ENCODE measurements around the gene DUSP2. TPM values are rescaled to one million over a fixed set of nuclear protein-coding genes. Genes with fewer than 3 reads are reported as not detected.

The DUSP2 gene
- total RNA-seq, 4 donors from 2014 or later = 2.2 to 8.4 (median 2.4) TPM

DNA sequence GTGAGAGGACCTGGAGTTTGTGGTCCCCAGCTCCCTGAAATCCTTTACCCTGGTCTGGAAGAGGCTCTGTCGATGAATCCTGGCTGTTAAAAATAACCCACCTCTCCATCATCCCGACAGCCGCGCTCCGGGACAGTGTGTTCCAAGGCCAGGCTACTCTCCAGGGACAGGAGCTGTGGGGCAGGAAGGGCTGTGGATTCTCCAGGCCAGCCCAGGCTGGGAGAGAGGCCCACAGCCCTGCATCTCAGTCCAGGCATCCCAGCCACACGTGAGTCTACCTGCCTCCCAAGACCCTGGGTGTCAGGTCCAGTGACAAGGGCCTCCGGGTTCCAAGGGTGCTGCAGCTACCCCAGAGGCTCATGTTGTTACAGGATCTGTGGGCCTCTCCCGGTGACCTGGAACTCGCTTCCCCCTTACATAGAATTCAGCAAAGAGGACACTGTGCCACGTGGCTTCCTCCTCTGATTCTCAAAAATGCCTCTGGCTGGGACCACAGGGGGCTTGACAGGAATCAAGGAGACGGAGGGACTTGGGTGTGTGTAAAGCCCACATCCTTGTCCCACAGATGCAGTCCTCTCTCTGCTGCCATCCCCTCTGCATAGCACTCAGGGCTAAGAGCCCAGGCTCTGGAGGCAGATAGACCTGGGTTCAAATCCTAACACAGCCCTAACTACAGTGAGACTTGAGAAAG, 46.2 kb downstream of the DUSP2 start:
- TF ChIP-seq POLR2A (IDR thresholded peaks at IDR 0.05) = no peak
- 56 to 65% methylated on average over 9 to 11 of the region's 11 CpGs for WGBS, 2 donors
- DNase-seq = peak in 1 of 2 donors; percentile 2
- no peaks in the 10 kb centered on the region for H3K9me3 ChIP-seq
- H3K4me3 ChIP-seq (replicated peaks in 1 of 3) = no peak overlapping the region
- H3K27ac ChIP-seq = peak overlapping the region in 1 of 3 donors; percentile 10
- no peaks in the 10 kb centered on the region for H3K36me3 ChIP-seq
- intact Hi-C loops (cut with DNase I) = no loop called here
- H3K27me3 ChIP-seq = no peaks in the 10 kb centered on the region
- H3K4me1 ChIP-seq = peaks cover 0 to 9% of the 10 kb centered on the region in 2 donors

DNA sequence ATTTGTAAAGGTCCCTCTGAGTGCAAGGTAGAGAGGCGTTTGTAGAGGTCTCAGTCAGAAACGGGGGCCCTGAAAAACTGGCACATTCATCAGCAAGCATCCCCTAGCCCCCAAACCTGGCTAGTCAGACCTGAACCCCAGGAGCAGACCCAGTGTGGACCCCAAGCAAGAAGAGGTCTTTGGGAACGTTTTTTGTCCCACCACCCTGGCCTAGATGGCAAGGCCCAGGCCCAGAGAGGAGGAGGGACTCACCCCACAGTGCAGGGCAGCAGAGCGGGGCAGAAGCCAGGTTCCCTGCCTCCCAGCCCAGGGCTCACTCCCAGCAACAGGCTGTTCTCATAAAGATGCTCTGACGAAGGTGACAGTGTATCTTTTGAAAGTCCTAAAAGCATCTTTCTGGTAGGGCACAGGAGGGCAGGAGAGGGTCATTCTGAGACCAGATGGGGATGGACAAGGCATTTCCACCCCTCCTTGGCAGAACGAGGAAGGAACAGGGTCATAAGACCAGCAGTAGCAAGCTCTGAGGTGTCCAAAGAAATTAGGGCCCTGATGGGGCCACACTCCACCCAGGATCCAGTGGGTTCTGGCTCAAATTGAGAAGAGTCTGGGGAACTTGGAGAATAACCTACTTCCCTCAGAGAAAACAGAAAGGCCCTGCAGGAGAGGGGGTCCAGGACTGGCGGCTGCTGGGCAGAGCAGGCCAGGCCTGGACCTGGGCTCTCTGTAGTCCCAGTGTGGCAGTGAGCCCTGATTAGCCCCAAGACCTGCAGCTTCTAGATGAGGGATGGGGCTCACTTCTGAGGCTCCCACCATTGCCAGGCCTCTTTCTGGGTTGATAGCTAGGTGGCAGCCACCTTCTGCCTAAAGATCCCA, 47.1 kb downstream of the DUSP2 start:
- TF ChIP-seq POLR2A (IDR thresholded peaks at IDR 0.05) = no peak
- TF ChIP-seq, protein P1, sequence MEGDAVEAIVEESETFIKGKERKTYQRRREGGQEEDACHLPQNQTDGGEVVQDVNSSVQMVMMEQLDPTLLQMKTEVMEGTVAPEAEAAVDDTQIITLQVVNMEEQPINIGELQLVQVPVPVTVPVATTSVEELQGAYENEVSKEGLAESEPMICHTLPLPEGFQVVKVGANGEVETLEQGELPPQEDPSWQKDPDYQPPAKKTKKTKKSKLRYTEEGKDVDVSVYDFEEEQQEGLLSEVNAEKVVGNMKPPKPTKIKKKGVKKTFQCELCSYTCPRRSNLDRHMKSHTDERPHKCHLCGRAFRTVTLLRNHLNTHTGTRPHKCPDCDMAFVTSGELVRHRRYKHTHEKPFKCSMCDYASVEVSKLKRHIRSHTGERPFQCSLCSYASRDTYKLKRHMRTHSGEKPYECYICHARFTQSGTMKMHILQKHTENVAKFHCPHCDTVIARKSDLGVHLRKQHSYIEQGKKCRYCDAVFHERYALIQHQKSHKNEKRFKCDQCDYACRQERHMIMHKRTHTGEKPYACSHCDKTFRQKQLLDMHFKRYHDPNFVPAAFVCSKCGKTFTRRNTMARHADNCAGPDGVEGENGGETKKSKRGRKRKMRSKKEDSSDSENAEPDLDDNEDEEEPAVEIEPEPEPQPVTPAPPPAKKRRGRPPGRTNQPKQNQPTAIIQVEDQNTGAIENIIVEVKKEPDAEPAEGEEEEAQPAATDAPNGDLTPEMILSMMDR (IDR thresholded peaks at IDR 0.05) = no peak
- Histone ChIP-seq H3K4me1 (peaks cover 0 to 2% of the 10 kb centered on the region in 2 donors), H3K9me3 (no peaks in the 10 kb centered on the region), H3K36me3 (no peaks in the 10 kb centered on the region), H3K4me3 (replicated peaks in 1 of 3) (no peak overlapping the region), H3K27ac (no peak overlapping the region), H3K27me3 (no peaks in the 10 kb centered on the region)
- intact Hi-C loops (cut with DNase I) = no loop called here
- WGBS, 2 donors = 66 to 88% methylated on average over 5 to 7 of the region's 7 CpGs
- peak in 1 of 2 donors; percentile 1 for DNase-seq

DNA sequence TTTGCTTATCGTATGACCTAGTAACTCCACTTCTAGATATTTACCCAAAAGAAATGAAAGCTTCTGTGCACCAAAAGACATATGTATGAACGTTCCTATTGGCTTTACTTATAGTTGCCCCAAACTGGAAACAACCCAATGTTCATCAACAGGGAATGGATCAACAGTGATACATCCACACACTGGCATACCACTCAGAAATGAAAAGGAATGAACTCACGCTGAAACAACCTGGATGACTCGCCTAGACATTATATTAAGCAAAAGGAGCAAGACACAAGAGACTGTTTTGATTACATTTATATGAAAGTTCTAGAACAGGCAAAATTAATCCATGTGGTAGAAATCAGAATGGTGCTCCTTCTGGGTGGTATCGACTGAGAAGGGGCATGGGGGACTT, 47.8 kb downstream of the DUSP2 start:
- Histone ChIP-seq H3K9me3 (no peaks in the 10 kb centered on the region), H3K36me3 (no peaks in the 10 kb centered on the region), H3K4me3 (replicated peaks in 1 of 3) (no peak overlapping the region), H3K27ac (no peak overlapping the region), H3K4me1 (no peaks in the 10 kb centered on the region), H3K27me3 (no peaks in the 10 kb centered on the region)
- 87 to 94% methylated on average over 5 of the region's 5 CpGs for WGBS, 2 donors
- DNase-seq = no peak
- TF ChIP-seq, protein P1 (IDR thresholded peaks at IDR 0.05) = no peak
- TF ChIP-seq POLR2A (IDR thresholded peaks at IDR 0.05) = no peak
- intact Hi-C loops (cut with DNase I) = no loop called here

DNA sequence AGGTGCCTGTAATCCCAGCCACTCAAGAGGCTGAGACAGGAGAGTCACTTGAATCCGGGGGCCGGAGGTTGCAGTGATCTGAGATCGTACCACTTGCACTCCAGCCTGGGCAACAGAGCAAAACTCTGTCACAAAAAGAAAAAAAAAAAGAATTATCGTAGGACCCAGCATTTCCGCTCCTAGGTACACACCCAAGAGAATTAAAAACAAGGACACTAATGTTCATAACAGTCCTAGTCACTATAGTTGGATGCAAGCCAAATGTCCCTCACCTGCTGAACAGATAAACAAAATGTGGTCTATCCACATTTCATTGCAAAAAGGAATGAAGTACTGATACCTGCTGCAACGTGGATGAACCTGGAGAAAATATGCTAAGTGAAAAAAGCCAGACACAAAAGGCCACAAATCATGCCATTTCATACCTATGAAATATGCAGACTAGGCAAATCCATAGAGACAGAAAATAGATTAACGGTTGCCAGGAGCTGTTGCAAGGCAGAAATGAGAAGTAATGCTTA, 50.1 kb downstream of the DUSP2 start:
- H3K27me3 ChIP-seq = no peaks in the 10 kb centered on the region
- no peaks in the 10 kb centered on the region for H3K36me3 ChIP-seq
- H3K4me1 ChIP-seq = no peaks in the 10 kb centered on the region
- no peak for TF ChIP-seq POLR2A (IDR thresholded peaks at IDR 0.05)
- TF ChIP-seq, protein P1 (IDR thresholded peaks at IDR 0.05) = no peak
- H3K27ac ChIP-seq = no peak overlapping the region
- WGBS, 2 donors = 57 to 63% methylated on average over 7 of the region's 7 CpGs
- intact Hi-C loops (cut with DNase I) = no loop called here
- H3K4me3 ChIP-seq (replicated peaks in 1 of 3) = no peak overlapping the region
- H3K9me3 ChIP-seq = no peaks in the 10 kb centered on the region
- no peak for DNase-seq

DNA sequence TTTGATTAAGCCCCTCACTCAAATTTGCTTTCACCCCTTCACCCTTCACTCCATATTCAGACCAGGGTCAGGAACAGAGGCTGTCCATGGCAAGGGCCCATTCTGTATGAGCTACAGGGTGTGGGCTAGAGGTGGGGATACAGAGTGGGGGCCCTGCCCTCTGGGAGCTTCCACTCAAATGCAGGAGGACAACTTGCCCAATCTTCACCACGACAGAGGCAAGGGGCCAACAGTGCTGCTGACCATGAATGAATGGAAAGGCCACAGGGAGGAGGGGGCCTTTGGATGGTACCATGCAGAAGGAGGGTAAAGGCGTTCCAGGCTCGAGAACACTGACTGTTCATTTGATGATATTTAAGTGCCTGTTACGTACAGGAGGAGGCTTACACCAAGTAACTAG, 51.7 kb downstream of the DUSP2 start:
- 94% methylated on average over 4 of the region's 4 CpGs for WGBS, 2 donors
- DNase-seq = no peak
- intact Hi-C loops (cut with DNase I) = no loop called here

More for the DNA sequence above, 51.7 kb downstream of the DUSP2 start:
- H3K27ac ChIP-seq = no peak overlapping the region
- H3K4me1 ChIP-seq = peaks cover 0 to 10% of the 10 kb centered on the region in 2 donors
- no peaks in the 10 kb centered on the region for H3K36me3 ChIP-seq
- no peak overlapping the region for H3K4me3 ChIP-seq (replicated peaks in 1 of 3)
- no peaks in the 10 kb centered on the region for H3K27me3 ChIP-seq
- no peaks in the 10 kb centered on the region for H3K9me3 ChIP-seq
- TF ChIP-seq, protein P1 (IDR thresholded peaks at IDR 0.05) = no peak
- no peak for TF ChIP-seq POLR2A (IDR thresholded peaks at IDR 0.05)

Other genes starting within 250 kb of the DUSP2 start
- gene ANKRD36C, start 153.6 kb downstream of the DUSP2 start, total RNA-seq = 10 to 100 TPM; 23.3 to 34.7 (median 30.2) TPM
- gene GPAT2, start 110.5 kb downstream of the DUSP2 start, total RNA-seq = 1 to 10 TPM; 1.2 to 7.5 (median 2.6) TPM
- 1 to 10 TPM in 2 of 4 donors, under 1 TPM in 2; 0.13 to 2.1 (median 1.0) TPM for gene ADRA2B, start 28.9 kb downstream of the DUSP2 start, total RNA-seq
- gene ASTL, start 6.9 kb downstream of the DUSP2 start, total RNA-seq = not detected
- gene STARD7, start 63.4 kb upstream of the DUSP2 start, total RNA-seq = 100 to 1,000 TPM; 211 to 292 (median 266) TPM
- 10 to 100 TPM; 45.7 to 53.6 (median 48.7) TPM for gene TMEM127, start 120.6 kb upstream of the DUSP2 start, total RNA-seq
- gene CIAO1, start 120.8 kb upstream of the DUSP2 start, total RNA-seq = 100 to 1,000 TPM in 3 of 4 donors, 10 to 100 TPM in 1; 83.8 to 149 (median 119) TPM
- gene SNRNP200, start 160.1 kb upstream of the DUSP2 start, total RNA-seq = 100 to 1,000 TPM in 3 of 4 donors, 10 to 100 TPM in 1; 85.3 to 123 (median 104) TPM
- 1 to 10 TPM in 1 of 4 donors, under 1 TPM in 2, not detected in 1; 0.63 to 1.7 (median 0.75) TPM for gene ITPRIPL1, start 179.9 kb upstream of the DUSP2 start, total RNA-seq
- 1 to 10 TPM in 1 of 4 donors, under 1 TPM in 3; 0.46 to 1.7 (median 0.89) TPM for gene NCAPH, start 190.3 kb upstream of the DUSP2 start, total RNA-seq

Data from thyroid gland (tissue), 4 donors.